Nephron (organoid): ENCODE measurements around the gene SSR4.
"Not testable (repeated sequence)": the region's sequence is repeated elsewhere in the genome, so short reads cannot be mapped to it uniquely, and the experiment has no call there.

ENCODE experiments used
- H3K27ac Mint-ChIP-seq, 3 experiments: 2 replicates each; pipeline ENCODE4 v1.8.0; 2020; ENCODE audit warnings: mixed read lengths in 3 of 3, mild to moderate bottlenecking in 2 of 3, moderate library complexity in 1 of 3
- H3K27me3 Mint-ChIP-seq: 2 replicates; pipeline ENCODE4 v1.8.0; 2021; ENCODE audit warnings: low read depth, mild to moderate bottlenecking, moderate library complexity, mixed read lengths
- H3K36me3 Mint-ChIP-seq: 2 replicates; pipeline ENCODE4 v1.8.0; 2020; ENCODE audit warnings: low read depth, mixed read lengths
- H3K4me1 Mint-ChIP-seq: 2 replicates; pipeline ENCODE4 v1.8.0; 2020; ENCODE audit warnings: mixed read lengths
- H3K4me3 Mint-ChIP-seq, 3 experiments: 2 replicates each; pipeline ENCODE4 v1.8.0; 2020; ENCODE audit warnings: mild to moderate bottlenecking in 3 of 3, mixed read lengths in 3 of 3, moderate library complexity in 2 of 3
- H3K9me3 Mint-ChIP-seq: 2 replicates; pipeline ENCODE4 v1.8.0; 2020; ENCODE audit warnings: mixed read lengths
- TF ChIP-seq, protein P1 (sequence below), 3 experiments: fragments of 200-600 bp; sonication (generic); IDR thresholded peaks; one replicate each; pipeline ENCODE4 v1.5.0; 2021; ENCODE audit warnings: antibody characterized with exemption in 3 of 3; ENCODE audit not compliant: unreplicated experiment in 3 of 3

Gene SSR4

DNA sequence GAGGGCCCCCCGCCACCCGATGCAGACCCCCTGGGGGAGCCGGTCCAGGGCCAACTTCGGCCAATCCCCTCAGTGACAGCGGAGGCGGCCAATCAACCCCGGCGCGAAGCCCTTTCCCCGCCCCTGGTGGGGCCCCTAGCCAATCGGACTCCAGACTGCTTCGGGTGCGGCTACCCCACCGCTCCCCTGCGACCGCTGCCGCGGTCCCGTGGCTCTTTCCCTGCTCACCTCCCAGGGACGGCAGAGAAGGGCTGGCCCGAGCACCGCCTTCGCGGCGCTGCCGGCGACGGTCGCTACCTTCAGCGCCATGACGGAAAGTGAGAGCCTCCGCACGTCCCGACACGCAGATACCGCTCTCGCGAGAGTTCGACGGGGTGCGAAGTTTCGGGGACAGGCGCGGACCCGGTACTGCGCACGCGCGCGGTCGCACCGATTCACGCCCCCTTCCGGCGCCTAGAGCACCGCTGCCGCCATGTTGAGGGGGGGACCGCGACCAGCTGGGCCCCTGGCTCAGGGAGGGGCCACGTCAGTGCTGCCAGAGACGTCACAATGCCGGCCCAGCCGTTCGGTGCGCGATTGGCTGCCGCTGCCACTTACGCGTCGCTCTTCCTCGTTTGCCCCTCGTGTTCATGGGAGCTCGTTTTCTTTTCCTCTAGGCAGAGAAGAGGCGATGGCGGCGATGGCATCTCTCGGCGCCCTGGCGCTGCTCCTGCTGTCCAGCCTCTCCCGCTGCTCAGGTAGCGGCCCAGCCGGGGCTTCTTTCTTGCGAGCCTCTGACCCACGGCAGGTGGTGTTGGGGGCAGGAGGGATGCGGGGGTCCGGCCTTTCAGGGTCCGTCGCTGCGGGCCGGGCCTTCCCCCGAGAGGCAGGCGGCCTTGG lies at the start of gene SSR4, which contains the start of gene IDH3G:
TSS of gene SSR4 (plus strand) at position 651 of the 879 bp plus-strand sequence. CDS start at position 671, 20 bp downstream.
TSS of gene IDH3G (minus strand) at position 358 of the 879 bp plus-strand sequence. CDS start at position 309, 49 bp downstream.
- TF ChIP-seq, protein P1, sequence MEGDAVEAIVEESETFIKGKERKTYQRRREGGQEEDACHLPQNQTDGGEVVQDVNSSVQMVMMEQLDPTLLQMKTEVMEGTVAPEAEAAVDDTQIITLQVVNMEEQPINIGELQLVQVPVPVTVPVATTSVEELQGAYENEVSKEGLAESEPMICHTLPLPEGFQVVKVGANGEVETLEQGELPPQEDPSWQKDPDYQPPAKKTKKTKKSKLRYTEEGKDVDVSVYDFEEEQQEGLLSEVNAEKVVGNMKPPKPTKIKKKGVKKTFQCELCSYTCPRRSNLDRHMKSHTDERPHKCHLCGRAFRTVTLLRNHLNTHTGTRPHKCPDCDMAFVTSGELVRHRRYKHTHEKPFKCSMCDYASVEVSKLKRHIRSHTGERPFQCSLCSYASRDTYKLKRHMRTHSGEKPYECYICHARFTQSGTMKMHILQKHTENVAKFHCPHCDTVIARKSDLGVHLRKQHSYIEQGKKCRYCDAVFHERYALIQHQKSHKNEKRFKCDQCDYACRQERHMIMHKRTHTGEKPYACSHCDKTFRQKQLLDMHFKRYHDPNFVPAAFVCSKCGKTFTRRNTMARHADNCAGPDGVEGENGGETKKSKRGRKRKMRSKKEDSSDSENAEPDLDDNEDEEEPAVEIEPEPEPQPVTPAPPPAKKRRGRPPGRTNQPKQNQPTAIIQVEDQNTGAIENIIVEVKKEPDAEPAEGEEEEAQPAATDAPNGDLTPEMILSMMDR (IDR thresholded peaks at IDR 0.05; ENCODE audit: unreplicated experiment in 3 of 3) = no peak
- Mint-ChIP-seq H3K4me1 (peaks cover 8% of the 10 kb centered on the region), H3K27ac (peak within 1 kb of the TSS; percentile 85 to 96 (median 93)), H3K9me3 (peaks cover 8% of the 10 kb centered on the region), H3K36me3 (peaks cover 14% of the 10 kb centered on the region), H3K27me3 (no peaks in the 10 kb centered on the region), H3K4me3 (peak within 1 kb of the TSS; percentile 90 to 95 (median 93))

DNA sequence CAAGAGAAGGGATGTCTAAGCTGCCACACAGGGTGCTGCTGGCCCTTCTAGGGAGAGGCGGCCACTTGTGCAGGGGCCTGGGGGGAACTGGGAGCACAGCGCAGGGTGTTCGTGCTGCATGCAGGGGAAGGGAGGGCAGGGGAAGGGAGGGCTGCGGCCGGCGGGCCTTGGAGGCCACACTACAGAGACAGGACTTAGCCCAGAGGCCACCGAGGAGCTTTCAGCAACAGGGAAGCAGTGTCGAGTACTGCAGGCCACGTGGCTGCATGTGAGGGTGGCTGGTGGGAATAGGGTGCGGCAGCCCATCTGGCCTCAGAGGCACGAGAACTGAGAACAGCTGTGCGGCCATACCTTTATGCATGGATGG lies 49.4 kb upstream of the SSR4 start:
- not testable (repeated sequence) for H3K4me3 Mint-ChIP-seq

DNA sequence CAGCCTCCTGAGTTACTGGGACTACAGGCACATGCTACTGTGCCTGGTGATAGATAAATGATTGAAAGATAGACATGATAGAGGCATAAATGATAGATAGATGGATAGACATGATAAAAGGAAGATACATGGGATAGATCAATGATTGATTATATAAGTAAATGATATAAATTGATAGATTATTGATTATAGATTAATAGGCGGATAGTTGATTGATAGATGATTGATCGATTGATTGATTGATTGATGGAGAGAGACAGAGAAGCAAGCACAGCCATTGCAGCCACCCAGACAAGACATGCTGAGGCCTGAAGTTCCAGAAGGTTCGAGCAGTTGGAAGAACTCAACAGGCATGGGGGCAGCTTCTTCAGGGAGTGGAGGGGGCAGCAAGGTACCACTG lies 48.1 kb upstream of the SSR4 start:
- no peaks in the 10 kb centered on the region for H3K36me3 Mint-ChIP-seq
- TF ChIP-seq, protein P1 (IDR thresholded peaks at IDR 0.05; ENCODE audit: unreplicated experiment in 3 of 3) = no peak
- no peaks in the 10 kb centered on the region for H3K4me1 Mint-ChIP-seq
- no peak overlapping the region for H3K4me3 Mint-ChIP-seq
- H3K9me3 Mint-ChIP-seq = peaks cover 18% of the 10 kb centered on the region
- peaks cover 3% of the 10 kb centered on the region for H3K27me3 Mint-ChIP-seq
- no peak overlapping the region for H3K27ac Mint-ChIP-seq

More for the DNA sequence above, 49.4 kb upstream of the SSR4 start:
- peaks cover 17% of the 10 kb centered on the region for H3K9me3 Mint-ChIP-seq
- not testable (repeated sequence) for H3K4me1 Mint-ChIP-seq, H3K27ac Mint-ChIP-seq, H3K27me3 Mint-ChIP-seq, H3K36me3 Mint-ChIP-seq

DNA sequence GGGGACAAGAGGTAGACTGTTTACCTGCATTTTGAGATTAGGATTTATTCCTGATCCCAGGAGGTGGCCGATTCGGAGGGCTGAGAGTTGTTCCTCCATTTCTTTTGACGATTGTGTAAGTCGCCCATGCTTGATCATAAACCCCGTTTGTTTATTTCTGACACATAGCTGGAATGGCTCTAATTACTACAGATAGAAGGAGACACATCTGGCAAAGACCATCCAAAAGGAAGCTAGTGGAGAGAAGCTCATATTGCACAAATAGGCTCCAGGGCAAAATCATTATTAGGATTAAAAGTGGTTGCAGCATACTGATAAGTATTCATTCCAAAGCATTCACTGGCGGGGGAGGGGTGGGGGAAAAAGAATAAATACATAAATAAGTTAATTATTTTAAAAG lies 47.5 kb upstream of the SSR4 start:
- peaks cover 18% of the 10 kb centered on the region for H3K9me3 Mint-ChIP-seq
- not testable (repeated sequence) for H3K4me3 Mint-ChIP-seq, H3K36me3 Mint-ChIP-seq, H3K27ac Mint-ChIP-seq, H3K4me1 Mint-ChIP-seq, H3K27me3 Mint-ChIP-seq

DNA sequence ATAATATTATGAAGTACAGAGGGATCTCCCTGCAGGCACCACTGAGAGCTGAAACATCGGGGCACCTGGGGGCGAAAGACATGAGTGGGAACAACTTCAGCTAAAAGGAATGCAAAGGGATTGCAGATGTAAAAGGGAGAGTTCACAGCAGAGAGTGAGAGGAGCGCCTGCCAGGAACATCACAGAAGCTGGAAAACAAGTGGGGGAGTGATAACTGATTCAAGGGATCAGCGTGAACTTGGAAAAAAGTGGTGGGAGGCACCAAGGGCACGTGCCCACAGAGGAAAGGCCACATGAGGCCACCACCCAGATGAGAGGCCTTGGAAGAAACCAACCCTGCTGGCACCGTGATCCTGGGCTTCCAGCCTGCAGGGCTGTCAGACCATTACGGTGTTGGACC lies 45.5 kb upstream of the SSR4 start:
- not testable (repeated sequence) for H3K27me3 Mint-ChIP-seq, H3K4me3 Mint-ChIP-seq, H3K4me1 Mint-ChIP-seq, H3K27ac Mint-ChIP-seq, H3K36me3 Mint-ChIP-seq
- peaks cover 26% of the 10 kb centered on the region for H3K9me3 Mint-ChIP-seq

DNA sequence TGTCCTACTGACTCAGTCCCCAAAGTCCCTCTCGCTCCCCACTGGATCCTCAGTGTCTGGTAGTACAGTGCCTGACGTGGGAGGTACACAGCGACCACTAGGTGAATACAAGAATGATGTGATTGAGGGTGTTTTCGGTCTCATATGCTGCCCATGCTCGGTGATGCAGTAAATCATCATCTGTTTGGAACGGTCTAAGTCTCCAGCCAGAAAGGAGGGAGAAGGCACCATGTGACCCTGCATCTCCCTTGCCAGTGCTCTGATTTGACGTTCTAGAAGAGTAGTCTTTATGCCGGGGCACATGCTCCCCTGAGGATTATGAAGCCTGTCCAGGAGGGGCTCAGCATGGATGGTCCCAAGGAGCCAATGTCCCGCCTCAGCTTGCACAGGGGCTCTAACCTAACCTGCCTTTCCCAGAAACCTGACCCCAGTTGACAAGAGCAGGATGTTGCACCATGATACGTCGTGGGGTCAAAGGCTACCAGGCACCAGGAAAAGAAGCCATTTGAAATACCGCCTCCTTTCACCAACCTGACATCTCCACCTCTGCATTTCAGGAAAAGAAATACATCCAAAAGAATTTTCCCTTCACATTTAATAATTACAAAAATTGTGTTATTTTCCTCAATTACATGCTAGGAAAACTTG lies 44.2 kb upstream of the SSR4 start:
- Mint-ChIP-seq H3K4me3 (no peak overlapping the region), H3K27me3 (peaks cover 4% of the 10 kb centered on the region), H3K4me1 (no peaks in the 10 kb centered on the region), H3K36me3 (no peaks in the 10 kb centered on the region), H3K9me3 (peaks cover 28% of the 10 kb centered on the region), H3K27ac (no peak overlapping the region)
- TF ChIP-seq, protein P1 (IDR thresholded peaks at IDR 0.05; ENCODE audit: unreplicated experiment in 3 of 3) = no peak

DNA sequence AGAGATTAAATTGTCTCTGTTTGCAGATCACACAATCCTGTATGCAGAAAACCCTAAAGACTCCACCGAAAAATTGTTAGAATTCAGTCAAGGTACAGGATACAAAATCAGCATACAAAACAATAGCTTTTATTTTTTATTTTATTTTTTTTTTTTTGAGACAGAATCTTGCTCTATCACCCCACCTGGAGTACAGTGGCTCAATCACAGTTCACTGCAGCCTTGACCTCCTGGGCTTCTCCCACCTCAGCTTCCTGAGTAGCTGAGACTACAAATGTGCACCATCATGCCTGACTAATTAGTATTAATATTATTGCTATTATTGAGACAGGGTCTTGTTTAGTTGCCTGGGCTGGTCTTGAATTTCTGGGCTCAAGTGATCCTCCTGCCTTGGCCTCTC lies 39.3 kb upstream of the SSR4 start:
- H3K9me3 Mint-ChIP-seq = peaks cover 28% of the 10 kb centered on the region
- H3K4me1 Mint-ChIP-seq = no peaks in the 10 kb centered on the region
- TF ChIP-seq, protein P1 (IDR thresholded peaks at IDR 0.05; ENCODE audit: unreplicated experiment in 3 of 3) = no peak
- H3K36me3 Mint-ChIP-seq = no peaks in the 10 kb centered on the region
- H3K27ac Mint-ChIP-seq = no peak overlapping the region
- peaks cover 4% of the 10 kb centered on the region for H3K27me3 Mint-ChIP-seq
- H3K4me3 Mint-ChIP-seq = no peak overlapping the region
